WTC11 (cell line): ENCODE results near the gene SLIT3. TPM values are rescaled to one million over a fixed set of nuclear protein-coding genes. Genes with fewer than 3 reads are reported as not detected.

Source experiments
- ATAC-seq: fragments of 200-7000 bp; cut with Tn5 transposase; 2 replicates; pipeline ENCODE4 v1.10.0; 2021; ENCODE audit warnings: mild to moderate bottlenecking, moderate library complexity
- CTCF ChIA-PET: fragments of 300-600 bp; sonication (Branson Sonifier 250); formaldehyde crosslinking; loops from one replicate; lab custom pipeline; 2021; ENCODE audit warnings: antibody characterized with exemption; lab: Charles Lee
- POLR2A ChIA-PET: fragments of 350-600 bp; sonication (Branson Sonifier 250); formaldehyde crosslinking; loops from one replicate; lab custom pipeline; 2021; ENCODE audit warnings: antibody characterized with exemption; lab: Charles Lee
- DNase-seq: peaks from one replicate; pipeline ENCODE4 v3.0.0; 2021; ENCODE audit warnings: low spot score
- H3K27ac Mint-ChIP-seq: 2 replicates; pipeline ENCODE4 v1.8.0; 2021; ENCODE audit warnings: mixed read lengths
- H3K27me3 Mint-ChIP-seq: 2 replicates; pipeline ENCODE4 v1.8.0; 2021; ENCODE audit warnings: low read depth, mild to moderate bottlenecking, moderate library complexity, mixed read lengths
- H3K36me3 Mint-ChIP-seq: 2 replicates; pipeline ENCODE4 v1.8.0; 2021; ENCODE audit warnings: mixed read lengths
- H3K4me1 Mint-ChIP-seq: 2 replicates; pipeline ENCODE4 v1.8.0; 2022; ENCODE audit warnings: mixed read lengths
- H3K4me3 Mint-ChIP-seq: 2 replicates; pipeline ENCODE4 v1.8.0; 2021; ENCODE audit warnings: mild to moderate bottlenecking, moderate library complexity, mixed read lengths
- H3K9me3 Mint-ChIP-seq: 2 replicates; pipeline ENCODE4 v1.8.0; 2021; ENCODE audit warnings: mixed read lengths
- ARID4B ChIP-seq: sonication (generic); formaldehyde crosslinking; IDR thresholded peaks from 2 replicates; pipeline ENCODE4 v1.8.0; 2023; ENCODE audit warnings: missing genetic modification reagents, mild to moderate bottlenecking, borderline replicate concordance
- ELF4 ChIP-seq: sonication (generic); formaldehyde crosslinking; IDR thresholded peaks from 2 replicates; pipeline ENCODE4 v1.8.1; 2022; ENCODE audit warnings: low read depth, mild to moderate bottlenecking, moderate library complexity, missing genetic modification reagents
- ETV6 ChIP-seq: sonication (generic); formaldehyde crosslinking; IDR thresholded peaks from 2 replicates; pipeline ENCODE4 v1.8.1; 2022; ENCODE audit warnings: mild to moderate bottlenecking, missing genetic modification reagents
- GTF2I ChIP-seq: fragments of 250-450 bp; sonication (Bioruptor Pico); conservative IDR thresholded peaks from 2 replicates; pipeline ENCODE4 v1.4.0; 2021; ENCODE audit warnings: mild to moderate bottlenecking
- MAX ChIP-seq: sonication (generic); formaldehyde crosslinking; IDR thresholded peaks from 2 replicates; pipeline ENCODE4 v1.8.0; 2022; ENCODE audit warnings: mild to moderate bottlenecking, missing genetic modification reagents
- MLX ChIP-seq: sonication (generic); formaldehyde crosslinking; IDR thresholded peaks from 2 replicates; pipeline ENCODE4 v1.8.1; 2023; ENCODE audit warnings: mild to moderate bottlenecking, missing genetic modification reagents, moderate library complexity
- OVOL2 ChIP-seq: fragments of 250-450 bp; sonication (Bioruptor Pico); IDR thresholded peaks from 2 replicates; pipeline ENCODE4 v1.9.0; 2021; ENCODE audit warnings: mild to moderate bottlenecking, borderline replicate concordance
- SMAD3 ChIP-seq: sonication (generic); formaldehyde crosslinking; IDR thresholded peaks from 2 replicates; pipeline ENCODE4 v1.8.0; 2022; ENCODE audit warnings: missing genetic modification reagents, mild to moderate bottlenecking, borderline replicate concordance
- SMAD4 ChIP-seq: sonication (generic); formaldehyde crosslinking; IDR thresholded peaks from 2 replicates; pipeline ENCODE4 v1.8.0; 2022; ENCODE audit warnings: mild to moderate bottlenecking, missing genetic modification reagents
- TCF7 ChIP-seq: sonication (generic); formaldehyde crosslinking; IDR thresholded peaks from 2 replicates; pipeline ENCODE4 v1.8.0; 2022; ENCODE audit warnings: mild to moderate bottlenecking, low read depth, missing genetic modification reagents, moderate library complexity
- ZBTB43 ChIP-seq: sonication (generic); formaldehyde crosslinking; IDR thresholded peaks from 2 replicates; pipeline ENCODE4 v1.8.1; 2023; ENCODE audit warnings: mild to moderate bottlenecking, missing genetic modification reagents
- ZNF121 ChIP-seq: sonication (generic); formaldehyde crosslinking; IDR thresholded peaks from 2 replicates; pipeline ENCODE4 v1.8.0; 2023; ENCODE audit warnings: missing genetic modification reagents
- ZNF219 ChIP-seq: sonication (generic); formaldehyde crosslinking; IDR thresholded peaks from 2 replicates; pipeline ENCODE4 v1.8.0; 2023; ENCODE audit warnings: missing genetic modification reagents, mild to moderate bottlenecking, borderline replicate concordance
- ZNF232 ChIP-seq: sonication (generic); formaldehyde crosslinking; IDR thresholded peaks from 2 replicates; pipeline ENCODE4 v1.8.0; 2022; ENCODE audit warnings: mild to moderate bottlenecking, missing genetic modification reagents
- ZNF281 ChIP-seq: sonication (generic); formaldehyde crosslinking; IDR thresholded peaks from 2 replicates; pipeline ENCODE4 v1.8.0; 2023; ENCODE audit warnings: mild to moderate bottlenecking, missing genetic modification reagents
- ZNF416 ChIP-seq: fragments of 250-450 bp; sonication (Bioruptor Pico); IDR thresholded peaks from 2 replicates; pipeline ENCODE4 v1.9.0; 2021; ENCODE audit warnings: mild to moderate bottlenecking, inconsistent platforms
- ZNF671 ChIP-seq: fragments of 250-450 bp; sonication (Bioruptor Pico); IDR thresholded peaks from 2 replicates; pipeline ENCODE4 v1.8.0; 2021; ENCODE audit warnings: mild to moderate bottlenecking
- total RNA-seq: library from RNA; stranded (reverse); gene quantifications from 3 replicates; pipeline ENCODE4 v1.2.3, GENCODE V29; 2021

The SLIT3 gene
- total RNA-seq, 1 experiment from 2014 or later = 1.9 TPM

GRCh38 chr5:169219961-169220360 lies 81.0 kb downstream of the SLIT3 start:
- Mint-ChIP-seq H3K36me3 (no peaks in the 10 kb centered on the region), H3K9me3 (no peaks in the 10 kb centered on the region), H3K27me3 (peaks cover 82% of the 10 kb centered on the region), H3K4me1 (no peaks in the 10 kb centered on the region), H3K27ac (no peak overlapping the region), H3K4me3 (no peak overlapping the region)
- CTCF ChIA-PET = no interaction called here
- TF ChIP-seq MAX (CRISPR knock-in tag) (no peak), ZNF121 (CRISPR knock-in tag) (no peak), GTF2I (CRISPR knock-in tag) (no peak), ZNF232 (CRISPR knock-in tag) (no peak), TCF7 (no peak), ZNF281 (CRISPR knock-in tag) (no peak), OVOL2 (CRISPR knock-in tag) (no peak), ZNF671 (CRISPR knock-in tag) (no peak), ELF4 (CRISPR knock-in tag) (no peak), ETV6 (CRISPR knock-in tag) (no peak)
- no peak for ATAC-seq
- POLR2A ChIA-PET = no interaction called here
- no peak for DNase-seq

GRCh38 chr5:169219351-169219750 lies 81.6 kb downstream of the SLIT3 start:
- TF ChIP-seq SMAD4 (no peak), ZBTB43 (no peak), ZNF219 (no peak)
- H3K36me3 Mint-ChIP-seq = no peaks in the 10 kb centered on the region
- DNase-seq = no peak
- ChIA-PET CTCF (no interaction called here), POLR2A (no interaction called here)
- no peak for ATAC-seq
- peaks cover 79% of the 10 kb centered on the region for H3K27me3 Mint-ChIP-seq
- no peak overlapping the region for H3K27ac Mint-ChIP-seq
- H3K9me3 Mint-ChIP-seq = no peaks in the 10 kb centered on the region
- no peaks in the 10 kb centered on the region for H3K4me1 Mint-ChIP-seq
- no peak overlapping the region for H3K4me3 Mint-ChIP-seq

- H3K27me3 Mint-ChIP-seq = peaks cover 78% of the 10 kb centered on the region
- TF ChIP-seq MLX (no peak), ZNF416 (CRISPR knock-in tag) (no peak), ARID4B (no peak), SMAD3 (CRISPR knock-in tag) (no peak), ZNF121 (CRISPR knock-in tag) (no peak)
- TF ChIP-seq, all 79 proteins: peak for 0
- DNase-seq = no peak
- Mint-ChIP-seq H3K9me3 (no peaks in the 10 kb centered on the region), H3K4me3 (no peak overlapping the region), H3K36me3 (no peaks in the 10 kb centered on the region), H3K27ac (no peak overlapping the region), H3K4me1 (no peaks in the 10 kb centered on the region)
- CTCF ChIA-PET = interaction anchor here (2.6 kb wide), 1 partner anchor 231 kb away, joined by 8 read pairs; no protein-coding TSS in a partner anchor
- POLR2A ChIA-PET = no interaction called here
- no peak for ATAC-seq
Observed at GRCh38 chr5:169218861-169219260, 82.1 kb downstream of the SLIT3 start.
